ENCODE data around the gene SP7. TPM values are rescaled to one million over a fixed set of nuclear protein-coding genes. Genes with fewer than 3 reads are reported as not detected.
"Not testable (repeated sequence)": the region's sequence is repeated elsewhere in the genome, so short reads cannot be mapped to it uniquely, and the experiment has no call there.

Gene SP7
- total RNA-seq, 1 donor from 2014 or later: not detected

- ATAC-seq: no peak
These were observed 15.6 kb downstream of the SP7 start for GRCh38 chr12:53320352-53321195.

GRCh38 chr12:53313996-53314395 is 22.2 kb downstream of the SP7 start:
- ATAC-seq: no peak

DNA sequence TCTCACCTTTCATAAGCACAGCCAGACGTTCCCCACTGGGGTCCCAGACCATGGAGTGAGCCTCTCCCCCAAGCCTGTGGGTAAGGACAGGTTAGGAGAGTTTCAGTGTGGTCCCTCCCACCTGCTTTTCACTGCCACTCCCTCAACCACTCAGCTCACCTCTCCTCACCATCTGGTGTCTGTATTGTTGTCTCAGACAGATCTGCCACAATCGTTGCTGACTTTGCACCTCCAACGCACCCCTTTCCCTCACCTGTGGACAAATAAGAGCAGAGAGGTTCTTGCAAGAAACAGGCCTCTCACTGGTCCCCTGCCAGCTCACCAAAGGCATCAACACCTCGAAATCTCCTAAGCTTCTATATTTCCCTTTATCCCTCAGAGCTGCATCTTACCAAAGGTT is 27.9 kb downstream of the SP7 start:
- no peak for ATAC-seq

DNA sequence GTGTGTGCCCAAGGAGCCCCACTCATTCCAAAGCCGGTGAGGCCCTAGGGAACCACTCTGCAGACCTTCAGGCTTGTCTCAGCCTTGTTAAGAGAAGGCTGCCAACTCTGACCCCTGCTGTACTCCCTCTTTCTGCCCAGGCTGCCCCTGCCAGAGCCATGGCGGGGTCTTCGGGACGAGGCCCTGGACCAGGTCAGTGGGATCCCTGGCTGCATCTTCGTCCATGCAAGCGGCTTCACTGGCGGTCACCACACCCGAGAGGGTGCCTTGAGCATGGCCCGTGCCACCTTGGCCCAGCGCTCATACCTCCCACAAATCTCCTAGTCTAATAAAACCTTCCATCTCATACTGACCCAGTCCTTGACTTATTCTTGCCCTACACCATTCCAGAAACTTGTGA is 29.3 kb downstream of the SP7 start:
- ATAC-seq: no peak

DNA sequence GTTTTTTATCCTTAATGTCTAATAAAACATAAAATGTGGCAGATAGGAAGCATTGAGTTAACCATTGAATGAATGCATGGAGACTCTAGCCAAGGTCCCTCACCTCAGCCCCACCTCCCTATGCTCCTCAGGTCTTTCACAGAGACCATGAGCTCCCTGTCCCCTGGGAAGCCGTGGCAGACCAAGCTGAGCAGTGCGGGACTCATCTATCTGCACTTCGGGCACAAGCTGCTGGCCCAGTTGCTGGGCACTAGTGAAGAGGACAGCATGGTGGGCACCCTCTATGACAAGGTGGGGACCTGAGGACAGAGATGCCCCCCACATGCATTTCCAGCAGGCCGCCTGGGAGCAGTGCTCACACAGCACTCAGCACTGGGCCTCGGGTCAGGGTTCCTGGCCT is 33.3 kb downstream of the SP7 start:
- ATAC-seq: no peak

DNA sequence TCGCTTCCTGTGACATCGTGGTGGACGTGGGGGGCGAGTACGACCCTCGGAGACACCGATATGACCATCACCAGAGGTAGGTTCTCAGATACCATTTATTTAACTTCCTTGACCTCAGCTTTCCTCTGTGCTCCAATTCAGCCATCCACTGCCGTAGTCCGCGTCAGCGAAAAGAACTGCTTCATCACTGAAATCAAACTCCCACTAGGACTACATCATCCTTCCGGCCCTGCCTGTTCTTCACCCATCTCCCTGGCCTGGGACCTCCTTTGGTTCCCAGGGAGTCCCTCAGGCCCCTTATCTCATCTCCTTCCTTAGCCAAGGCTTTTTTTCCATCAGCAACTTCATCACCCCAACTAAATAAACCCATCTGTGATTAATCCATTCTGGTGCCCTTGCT is 36.0 kb downstream of the SP7 start:
- ATAC-seq: no peak

DNA sequence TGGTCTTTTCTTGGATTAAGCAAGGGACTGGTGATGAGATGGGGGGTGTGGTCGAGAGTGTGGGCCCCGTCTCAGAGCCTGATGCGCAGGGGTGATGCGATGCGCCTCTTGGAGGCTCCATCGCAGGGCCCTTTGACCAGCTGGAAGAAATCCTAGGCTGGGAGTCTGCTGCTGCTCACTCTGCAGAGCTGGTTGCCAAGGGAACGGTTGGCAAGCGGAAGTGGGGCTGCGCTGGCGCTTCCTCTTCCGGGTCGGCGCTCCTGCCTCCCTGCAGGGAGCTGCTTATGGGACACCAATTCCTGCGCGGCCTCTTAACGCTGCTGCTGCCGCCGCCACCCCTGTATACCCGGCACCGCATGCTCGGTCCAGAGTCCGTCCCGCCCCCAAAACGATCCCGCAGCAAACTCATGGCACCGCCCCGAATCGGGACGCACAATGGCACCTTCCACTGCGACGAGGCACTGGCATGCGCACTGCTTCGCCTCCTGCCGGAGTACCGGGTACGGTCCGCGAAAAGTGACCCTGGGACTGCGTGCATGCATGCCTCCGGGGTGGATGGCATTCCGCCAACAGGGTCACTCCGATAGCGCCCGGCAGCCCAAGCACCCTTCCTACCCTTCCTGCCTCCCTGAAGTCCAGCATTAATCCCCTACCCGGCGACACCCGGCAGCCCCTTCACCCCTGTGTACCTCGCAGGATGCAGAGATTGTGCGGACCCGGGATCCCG is 36.5 kb downstream of the SP7 start, which contains the start of gene MYG1:
MYG1 (plus strand) TSS at position 242 of the 727 bp plus-strand sequence; CDS start at position 285, 43 bp downstream.
- ATAC-seq: peak; percentile 81

GRCh38 chr12:53299101-53299453 is 37.1 kb downstream of the SP7 start:
- ATAC-seq: peak; percentile 35

DNA sequence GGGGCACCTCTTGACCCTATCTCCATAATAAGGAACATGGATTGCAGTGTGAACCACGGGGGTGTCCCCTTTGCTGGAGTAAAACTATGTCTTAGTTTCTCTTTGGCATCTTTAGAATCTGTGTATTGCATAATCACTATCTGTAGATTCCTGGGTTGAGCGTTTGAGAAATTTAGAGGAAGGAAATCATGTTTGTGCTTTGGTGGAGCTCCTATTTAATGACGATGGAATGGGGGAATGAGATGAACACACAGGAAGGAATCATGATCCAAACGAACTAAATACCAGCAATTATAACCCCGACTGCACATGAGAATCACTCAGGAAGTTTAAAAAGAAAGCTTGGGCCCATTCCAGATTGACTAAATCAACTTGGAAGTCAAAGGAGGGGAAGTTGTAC is 38.0 kb downstream of the SP7 start:
- ATAC-seq: no peak

GRCh38 chr12:53297106-53297505 is 39.0 kb downstream of the SP7 start:
- not testable (repeated sequence) for ATAC-seq

GRCh38 chr12:53295891-53296219 is 40.3 kb downstream of the SP7 start:
- no peak for ATAC-seq

DNA sequence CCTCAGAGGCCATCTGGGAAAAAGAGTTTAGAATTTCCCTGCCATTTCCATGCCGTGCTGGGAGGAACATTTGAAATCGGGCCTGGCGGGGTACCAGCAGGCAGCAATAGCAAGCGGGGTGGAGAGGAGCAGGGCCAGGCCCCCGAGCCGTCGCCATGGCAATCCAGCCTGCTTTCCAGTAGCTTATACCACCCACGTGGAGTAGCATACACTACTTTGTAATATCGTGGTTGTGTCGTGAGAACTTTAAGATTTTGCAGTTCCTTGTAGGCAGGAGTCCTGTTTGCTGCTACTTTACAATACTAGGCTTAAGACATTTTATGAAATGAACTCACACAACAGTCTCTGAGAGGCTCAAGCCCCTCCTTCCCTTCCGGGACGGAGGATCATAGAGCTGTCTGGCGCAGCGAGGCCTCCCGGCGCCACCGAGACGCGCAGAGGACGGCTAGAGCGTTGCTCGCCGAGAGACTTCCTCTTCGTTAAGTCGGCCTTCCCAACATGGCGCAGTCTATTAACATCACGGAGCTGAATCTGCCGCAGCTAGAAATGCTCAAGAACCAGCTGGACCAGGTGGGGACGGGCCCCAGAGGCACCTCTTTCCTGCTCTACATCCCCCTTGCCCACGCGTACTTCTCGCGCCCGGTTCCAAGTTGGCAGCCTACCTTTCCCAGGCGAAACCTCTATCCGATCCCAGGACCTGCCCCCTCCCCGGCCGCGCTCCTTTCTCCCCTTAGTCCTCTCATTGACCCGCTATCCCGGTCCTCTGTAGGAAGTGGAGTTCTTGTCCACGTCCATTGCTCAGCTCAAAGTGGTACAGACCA is 40.9 kb downstream of the SP7 start, which contains the start of gene PFDN5:
PFDN5 (plus strand) TSS at position 473 of the 821 bp plus-strand sequence; CDS start at position 499, 26 bp downstream.
- ATAC-seq: peak; percentile 81

GRCh38 chr12:53292426-53292825 is 43.7 kb downstream of the SP7 start:
- no peak for ATAC-seq

- ATAC-seq: no peak
These were observed 45.5 kb downstream of the SP7 start for GRCh38 chr12:53290661-53291060.

DNA sequence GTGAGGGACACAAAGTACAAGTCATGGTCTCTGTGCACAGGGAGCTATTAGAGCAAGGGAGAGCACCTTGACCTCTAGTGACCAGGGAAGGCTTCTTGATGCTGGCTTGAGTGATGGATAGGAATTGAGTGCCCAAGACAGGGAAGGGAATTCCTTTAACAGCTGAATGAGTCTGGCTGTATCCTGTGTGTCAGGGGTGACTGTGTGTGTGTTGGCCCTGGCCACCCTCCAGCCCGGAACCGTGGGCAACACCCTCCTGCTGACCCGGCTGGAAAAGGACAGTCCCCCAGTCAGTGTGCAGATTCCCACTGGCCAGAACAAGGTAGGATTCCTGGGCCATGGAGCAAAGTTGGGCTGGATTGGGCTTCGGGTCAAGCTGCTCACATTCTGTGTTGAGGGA is 46.3 kb downstream of the SP7 start:
- no peak for ATAC-seq

GRCh38 chr12:53288322-53288721 is 47.8 kb downstream of the SP7 start:
- ATAC-seq: peak; percentile 41

DNA sequence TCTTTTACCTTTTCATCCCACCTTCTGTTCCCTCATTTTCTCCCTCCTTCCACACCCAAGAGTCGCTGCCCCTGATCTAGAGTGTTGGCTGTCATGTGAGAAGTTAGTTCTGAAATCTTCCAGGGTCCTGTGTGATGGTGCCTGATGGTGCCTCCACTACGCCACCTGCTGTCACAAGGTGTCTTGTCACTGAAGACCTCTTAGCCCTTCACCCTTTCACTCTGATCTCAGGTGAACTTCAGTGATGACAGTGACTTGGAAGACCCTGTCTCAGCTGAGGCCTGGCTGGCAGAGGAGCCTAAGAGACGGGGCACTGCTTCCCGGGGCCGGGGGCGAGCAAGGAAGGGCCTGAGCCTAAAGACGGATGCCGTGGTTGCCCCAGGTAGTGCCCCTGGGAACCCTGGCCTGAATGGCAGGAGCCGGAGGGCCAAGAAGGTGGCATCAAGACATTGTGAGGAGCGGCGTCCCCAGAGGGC is 48.4 kb downstream of the SP7 start:
- peak; percentile 58 for ATAC-seq

- ATAC-seq: no peak
These were observed 49.7 kb downstream of the SP7 start for GRCh38 chr12:53286448-53286847.

DNA sequence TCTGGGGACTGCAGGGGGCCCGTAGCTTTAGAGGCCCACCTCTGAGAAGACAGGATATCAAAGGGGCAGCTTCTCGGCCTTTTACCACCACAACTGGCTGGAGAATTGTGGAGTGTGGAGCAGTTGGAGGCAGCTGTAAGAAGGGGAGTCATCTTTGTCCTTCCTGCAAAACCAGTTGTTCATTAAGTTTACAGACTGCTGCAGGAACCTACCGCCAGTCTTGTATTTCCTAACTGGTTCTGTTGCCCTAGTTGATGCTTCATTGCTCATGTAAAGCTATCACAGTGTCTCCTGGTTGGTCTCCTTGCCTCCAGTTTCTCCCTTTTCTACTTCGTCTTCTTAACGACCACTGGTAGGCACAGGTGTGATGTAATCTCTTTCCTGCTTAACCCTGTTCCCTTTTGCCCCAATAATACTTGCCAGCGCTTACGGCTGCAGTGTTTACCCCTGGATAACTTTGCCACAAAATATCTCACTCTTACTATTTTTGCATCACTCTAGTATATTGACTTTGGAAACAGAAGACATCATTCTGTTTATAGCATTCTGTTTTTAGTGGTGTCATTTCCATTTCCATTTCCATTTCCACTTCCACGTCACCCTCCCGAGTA is 56.2 kb downstream of the SP7 start:
- peak; percentile 80 for ATAC-seq

GRCh38 chr12:53279283-53279869 is 56.8 kb downstream of the SP7 start:
- ATAC-seq: peak; percentile 85

DNA sequence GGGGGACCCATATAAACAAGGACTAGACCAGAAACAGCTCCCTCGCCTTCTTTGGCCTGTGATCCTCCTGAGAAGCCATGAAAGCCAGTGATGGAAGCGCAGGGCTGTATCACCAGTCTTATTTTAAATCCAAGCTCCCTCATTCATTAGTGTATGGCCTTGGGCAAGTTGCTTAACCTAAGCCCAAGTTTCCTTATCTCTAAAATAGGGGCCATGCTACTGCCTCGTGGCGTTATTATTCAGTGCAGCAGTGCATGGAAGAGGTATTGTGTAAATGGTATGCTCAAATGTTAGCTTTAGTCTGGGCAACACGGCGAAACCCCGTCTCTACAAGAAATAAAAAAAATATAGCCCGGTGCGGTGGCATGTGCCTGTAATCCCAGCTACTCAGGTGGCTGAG is 58.2 kb downstream of the SP7 start:
- ATAC-seq: no peak

All from esophagus mucosa (tissue), 1 donor.